OCI-LY3 (cell line): Measurements from ENCODE around the gene ONECUT1.
"Not testable (repeated sequence)": the region's sequence is repeated elsewhere in the genome, so short reads cannot be mapped to it uniquely, and the experiment has no call there.

Experiments
- H2AFZ ChIP-seq: fragments of 200-600, 300-600 bp; shearing (Covaris generic); 2 replicates; pipeline ENCODE4 v1.6.0; 2014; ENCODE audit warnings: antibody characterized with exemption, low read depth, low read length
- H3K27ac ChIP-seq: fragments of 200-600, 300-600 bp; sonication (generic); 2 replicates; pipeline ENCODE4 v1.5.1; 2014; ENCODE audit warnings: mild to moderate bottlenecking, low read length, moderate library complexity, mixed read lengths
- H3K27me3 ChIP-seq: fragments of 200-600, 300-600 bp; sonication (generic); 2 replicates; pipeline ENCODE4 v1.6.1; 2014; ENCODE audit warnings: low read depth, low read length, mixed read lengths
- H3K36me3 ChIP-seq: fragments of 200-600, 300-600 bp; sonication (generic); replicated peaks from 2 replicates; pipeline ENCODE3; 2014; ENCODE audit warnings: low read depth, low read length, mixed read lengths
- H3K4me1 ChIP-seq: fragments of 300-600, 200-600 bp; sonication (generic); 2 replicates; pipeline ENCODE4 v1.6.1; 2014; ENCODE audit warnings: low read length, mixed read lengths
- H3K4me2 ChIP-seq: fragments of 200-600, 300-600 bp; sonication (generic); 2 replicates; pipeline ENCODE4 v1.6.1; 2014; ENCODE audit warnings: low read length, mixed read lengths
- H3K4me3 ChIP-seq: fragments of 300-600, 200-600 bp; sonication (generic); 2 replicates; pipeline ENCODE4 v1.5.1; 2014; ENCODE audit warnings: antibody characterized with exemption, mild to moderate bottlenecking, low read length, moderate library complexity
- H3K79me2 ChIP-seq: fragments of 300-600, 200-600 bp; shearing (Covaris generic); 2 replicates; pipeline ENCODE4 v1.6.1; 2014; ENCODE audit warnings: mild to moderate bottlenecking, low read length, mixed read lengths
- H3K9ac ChIP-seq: fragments of 300-600, 200-600 bp; shearing (Covaris generic); 2 replicates; pipeline ENCODE4 v1.6.0; 2014; ENCODE audit warnings: mild to moderate bottlenecking, low read length, moderate library complexity
- H3K9me3 ChIP-seq: fragments of 200-600, 300-600 bp; shearing (Covaris generic); 2 replicates; pipeline ENCODE4 v1.6.1; 2014; ENCODE audit warnings: low read length, mixed read lengths; ENCODE audit not compliant: insufficient read depth
- H4K20me1 ChIP-seq: fragments of 200-600, 300-600 bp; sonication (generic); 2 replicates; pipeline ENCODE4 v1.6.1; 2016; ENCODE audit warnings: low read length, mixed read lengths; ENCODE audit not compliant: insufficient read depth
- CTCF ChIP-seq: fragments of 200-600, 300-600 bp; sonication (generic); IDR thresholded peaks from 2 replicates; pipeline ENCODE4 v1.5.1; 2014; ENCODE audit warnings: antibody characterized with exemption, low read length, low read depth
- EZH2phosphoT487 ChIP-seq: fragments of 200-600 bp; shearing (Covaris generic); IDR thresholded peaks from 2 replicates; pipeline ENCODE4 v1.6.1; 2018; ENCODE audit warnings: antibody characterized with exemption, mixed run types, low read depth

ONECUT1 gene

DNA sequence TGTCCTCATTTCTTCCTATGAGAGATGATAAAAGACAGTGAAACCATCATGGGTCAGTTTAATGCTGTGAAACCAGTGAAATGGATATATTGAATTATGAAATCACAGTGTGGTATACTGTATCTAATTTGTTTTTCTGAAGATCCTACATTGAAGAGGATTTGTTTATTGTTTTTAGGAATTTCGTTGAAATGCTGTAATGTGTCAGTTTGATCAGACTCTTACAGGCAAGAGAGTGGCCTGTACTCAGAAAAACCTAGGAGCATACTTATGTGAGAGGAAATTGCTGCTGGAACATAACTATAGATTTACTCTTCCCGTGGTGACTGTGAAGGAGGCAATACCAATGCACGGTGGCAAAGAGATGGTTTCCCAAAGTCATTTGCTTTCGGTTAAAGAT is 29.1 kb upstream of the ONECUT1 start:
- Histone ChIP-seq H3K79me2 (no peaks in the 10 kb centered on the region), H3K27ac (no peak overlapping the region), H4K20me1 (no peaks in the 10 kb centered on the region), H3K4me2 (no peak overlapping the region), H3K9ac (no peak overlapping the region), H3K4me1 (no peaks in the 10 kb centered on the region), H3K4me3 (no peak overlapping the region), H2AFZ (no peak overlapping the region), H3K27me3 (peaks cover 31% of the 10 kb centered on the region), H3K36me3 (no peaks in the 10 kb centered on the region), H3K9me3 (no peaks in the 10 kb centered on the region)
- no peak for TF ChIP-seq CTCF
- TF ChIP-seq EZH2phosphoT487: no peak

DNA sequence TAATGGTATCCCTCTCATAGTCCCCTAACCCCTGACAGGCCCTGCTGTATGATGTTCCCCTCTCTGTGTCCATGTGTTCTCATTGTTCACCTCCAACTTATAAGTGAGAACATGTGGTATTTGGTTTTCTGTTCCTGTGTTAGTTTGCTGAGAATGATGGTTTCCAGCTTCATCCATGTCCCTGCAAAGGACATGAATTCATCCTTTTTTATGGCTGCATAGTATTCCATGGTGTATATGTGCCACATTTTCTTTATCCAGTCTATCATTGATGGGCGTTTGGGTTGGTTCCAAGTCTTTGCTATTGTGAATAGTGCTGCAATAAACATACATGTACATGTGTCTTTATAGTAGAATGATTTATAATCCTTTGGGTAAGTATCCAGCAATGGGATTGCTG is 25.8 kb upstream of the ONECUT1 start:
- H3K9ac ChIP-seq, H3K27ac ChIP-seq, H3K4me3 ChIP-seq, H3K79me2 ChIP-seq, H3K9me3 ChIP-seq, H2AFZ ChIP-seq, H4K20me1 ChIP-seq, H3K4me1 ChIP-seq, H3K4me2 ChIP-seq, H3K36me3 ChIP-seq: not testable (repeated sequence)
- H3K27me3 ChIP-seq: peaks cover 23% of the 10 kb centered on the region; the same call in 1 of the 2 replicates

- H3K9me3 ChIP-seq: no peaks in the 10 kb centered on the region
- TF ChIP-seq EZH2phosphoT487: no peak
- TF ChIP-seq CTCF: no peak
- H3K27me3 ChIP-seq: peaks cover 16% of the 10 kb centered on the region
- H3K4me3 ChIP-seq: no peak overlapping the region
- no peak overlapping the region for H3K9ac ChIP-seq
- H2AFZ ChIP-seq: no peak overlapping the region
- H3K27ac ChIP-seq: no peak overlapping the region
- no peaks in the 10 kb centered on the region for H4K20me1 ChIP-seq
- no peaks in the 10 kb centered on the region for H3K79me2 ChIP-seq
- H3K36me3 ChIP-seq: no peaks in the 10 kb centered on the region
- H3K4me1 ChIP-seq: no peaks in the 10 kb centered on the region
- H3K4me2 ChIP-seq: no peak overlapping the region
Measured at GRCh38 chr15:52808996-52809395, 18.9 kb upstream of the ONECUT1 start.

- H3K4me2 ChIP-seq: no peak overlapping the region
- no peaks in the 10 kb centered on the region for H4K20me1 ChIP-seq
- H3K27me3 ChIP-seq: peaks cover 16% of the 10 kb centered on the region
- no peaks in the 10 kb centered on the region for H3K4me1 ChIP-seq
- H3K9me3 ChIP-seq: no peaks in the 10 kb centered on the region
- H3K4me3 ChIP-seq: no peak overlapping the region
- TF ChIP-seq CTCF: no peak
- TF ChIP-seq EZH2phosphoT487: no peak
- no peaks in the 10 kb centered on the region for H3K36me3 ChIP-seq
- H2AFZ ChIP-seq: no peak overlapping the region
- no peak overlapping the region for H3K27ac ChIP-seq
- H3K9ac ChIP-seq: no peak overlapping the region
- H3K79me2 ChIP-seq: no peaks in the 10 kb centered on the region
Measured at GRCh38 chr15:52808441-52808840, 18.3 kb upstream of the ONECUT1 start.

- Histone ChIP-seq H3K4me3 (no peak overlapping the region), H3K27me3 (peaks cover 16% of the 10 kb centered on the region), H3K4me2 (no peak overlapping the region), H2AFZ (no peak overlapping the region), H3K9me3 (no peaks in the 10 kb centered on the region), H3K9ac (no peak overlapping the region), H4K20me1 (no peaks in the 10 kb centered on the region), H3K27ac (no peak overlapping the region), H3K36me3 (no peaks in the 10 kb centered on the region), H3K4me1 (no peaks in the 10 kb centered on the region), H3K79me2 (no peaks in the 10 kb centered on the region)
- no peak for TF ChIP-seq EZH2phosphoT487
- TF ChIP-seq CTCF: no peak
Measured at GRCh38 chr15:52806284-52806655, 16.1 kb upstream of the ONECUT1 start.
